ENCODE data around the gene NEURL3.

The NEURL3 gene

GRCh38 chr2:96527286-96528005 is 22.3 kb upstream of the NEURL3 start:
- DNase-seq (ENCODE audit: low read depth): no peak

GRCh38 chr2:96526615-96527285 is 21.6 kb upstream of the NEURL3 start:
- no peak for DNase-seq (ENCODE audit: low read depth)

GRCh38 chr2:96526101-96526591 is 21.0 kb upstream of the NEURL3 start:
- no peak for DNase-seq (ENCODE audit: low read depth)

- no peak for DNase-seq (ENCODE audit: low read depth)
These were observed 20.0 kb upstream of the NEURL3 start for GRCh38 chr2:96525211-96525507.

- no peak for DNase-seq (ENCODE audit: low read depth)
These were observed 19.5 kb upstream of the NEURL3 start for GRCh38 chr2:96524482-96525210.

GRCh38 chr2:96523659-96524481 is 18.7 kb upstream of the NEURL3 start:
- DNase-seq (ENCODE audit: low read depth): peak; percentile 85

GRCh38 chr2:96522304-96523203 is 17.4 kb upstream of the NEURL3 start:
- DNase-seq (ENCODE audit: low read depth): no peak

- DNase-seq (ENCODE audit: low read depth): no peak
These were observed 16.1 kb upstream of the NEURL3 start for GRCh38 chr2:96521219-96521618.

GRCh38 chr2:96520697-96521096 is 15.5 kb upstream of the NEURL3 start:
- DNase-seq (ENCODE audit: low read depth): no peak

- no peak for DNase-seq (ENCODE audit: low read depth)
These were observed 15.1 kb upstream of the NEURL3 start for GRCh38 chr2:96520231-96520630.

- DNase-seq (ENCODE audit: low read depth): no peak
These were observed 11.9 kb upstream of the NEURL3 start for GRCh38 chr2:96517079-96517478.

GRCh38 chr2:96514521-96514920 is 9.4 kb upstream of the NEURL3 start:
- DNase-seq (ENCODE audit: low read depth): no peak

GRCh38 chr2:96512341-96512740 is 7.2 kb upstream of the NEURL3 start:
- DNase-seq (ENCODE audit: low read depth): no peak

- no peak for DNase-seq (ENCODE audit: low read depth)
These were observed 6.7 kb upstream of the NEURL3 start for GRCh38 chr2:96511851-96512250.

- DNase-seq (ENCODE audit: low read depth): no peak
These were observed 5.9 kb upstream of the NEURL3 start for GRCh38 chr2:96510931-96511595.

- no peak for DNase-seq (ENCODE audit: low read depth)
These were observed 4.7 kb upstream of the NEURL3 start for GRCh38 chr2:96509847-96510230.

- peak; percentile 74 for DNase-seq (ENCODE audit: low read depth)
These were observed 4.1 kb upstream of the NEURL3 start for GRCh38 chr2:96509114-96509846.

GRCh38 chr2:96508521-96509113 is 3.5 kb upstream of the NEURL3 start:
- no peak for DNase-seq (ENCODE audit: low read depth)

- no peak for DNase-seq (ENCODE audit: low read depth)
These were observed 2.9 kb upstream of the NEURL3 start for GRCh38 chr2:96507957-96508520.
